Subcutaneous abdominal adipose tissue (tissue), 5 donors: ENCODE results near the gene BSDC1.
"Not testable (repeated sequence)": the region's sequence is repeated elsewhere in the genome, so short reads cannot be mapped to it uniquely, and the experiment has no call there.

Source experiments
- H3K27ac ChIP-seq: one replicate; pipeline ENCODE4 v1.7.0; 2013; ENCODE audit warnings: low read depth, mild to moderate bottlenecking, inconsistent platforms, low read length, moderate library complexity
- H3K27me3 ChIP-seq, 5 donors: one replicate each; pipeline ENCODE4 v1.7.0; 2013; ENCODE audit warnings: low read length in 5 of 5, inconsistent platforms in 1 of 5; ENCODE audit not compliant: control insufficient read depth in 5 of 5, insufficient read depth in 4 of 5
- H3K36me3 ChIP-seq, 5 donors: one replicate each; pipeline ENCODE4 v1.7.0; 2013; ENCODE audit warnings: low read length in 5 of 5; ENCODE audit not compliant: control insufficient read depth in 5 of 5, insufficient read depth in 5 of 5
- H3K4me1 ChIP-seq, 5 donors: one replicate each; pipeline ENCODE4 v1.7.0; 2013; ENCODE audit warnings: low read length in 5 of 5, mild to moderate bottlenecking in 3 of 5, moderate library complexity in 1 of 5; ENCODE audit not compliant: control insufficient read depth in 5 of 5, insufficient read depth in 5 of 5
- H3K4me3 ChIP-seq, 5 donors: one replicate each; pipeline ENCODE4 v1.7.0; 2013; ENCODE audit warnings: low read length in 5 of 5, low read depth in 1 of 5
- H3K9ac ChIP-seq, 5 donors: one replicate each; pipeline ENCODE4 v1.7.0; 2013; ENCODE audit warnings: low read length in 5 of 5, mild to moderate bottlenecking in 4 of 5, moderate library complexity in 3 of 5
- H3K9me3 ChIP-seq, 5 donors: one replicate each; pipeline ENCODE4 v1.7.0; 2013; ENCODE audit warnings: low read length in 5 of 5; ENCODE audit not compliant: control insufficient read depth in 5 of 5
- donor health status: healthy.
- donor health status: healthy.
- donor health status: healthy.
- donor health status: healthy.
- donor health status: healthy.

The BSDC1 gene

GRCh38 chr1:32394141-32394889 lies at the start of gene BSDC1:
Gene BSDC1 (minus strand): TSS chr1:32394441. CDS start chr1:32394414, 27 bp downstream.
- H3K9me3 ChIP-seq, result no peaks in the 10 kb centered on the region
- peak within 1 kb of the TSS; percentile 89 to 97 (median 97) for H3K9ac ChIP-seq
- H3K4me3 ChIP-seq, result peak within 1 kb of the TSS; percentile 81 to 99 (median 97)
- peak within 1 kb of the TSS; percentile 96 for H3K27ac ChIP-seq
- peaks cover 13 to 34% (median 25%) of the 10 kb centered on the region in 5 donors for H3K4me1 ChIP-seq
- H3K27me3 ChIP-seq, result no peaks in the 10 kb centered on the region
- H3K36me3 ChIP-seq, result peaks cover 13 to 29% (median 24%) of the 10 kb centered on the region in 5 donors

DNA sequence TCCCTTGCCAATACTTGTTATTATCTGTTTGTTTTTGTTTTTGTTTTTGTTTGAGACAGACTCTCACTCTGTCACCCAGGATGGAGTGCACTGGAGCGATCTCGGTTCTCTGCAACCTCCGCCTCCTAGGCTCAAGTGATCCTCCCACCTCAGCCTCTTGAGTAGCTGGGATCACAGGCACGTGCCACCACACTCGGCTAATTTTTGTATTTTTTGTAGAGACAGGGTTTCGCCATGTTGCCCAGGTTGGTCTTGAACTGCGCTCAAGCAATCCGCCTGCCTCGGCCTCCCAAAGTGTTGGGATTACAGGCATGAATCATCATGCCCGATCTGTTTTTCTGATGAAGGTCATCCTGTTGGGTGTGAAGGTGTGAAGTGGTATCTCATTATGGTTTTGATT lies 47.2 kb upstream of the BSDC1 start:
- H3K4me3 ChIP-seq, H3K27ac ChIP-seq, H3K9me3 ChIP-seq, H3K4me1 ChIP-seq, H3K36me3 ChIP-seq, H3K9ac ChIP-seq, H3K27me3 ChIP-seq: not testable (repeated sequence)

GRCh38 chr1:32438777-32439176 lies 44.5 kb upstream of the BSDC1 start:
- not testable (repeated sequence) for H3K36me3 ChIP-seq, H3K4me3 ChIP-seq, H3K27me3 ChIP-seq, H3K27ac ChIP-seq, H3K4me1 ChIP-seq, H3K9me3 ChIP-seq, H3K9ac ChIP-seq

- peaks cover 0 to 6% (median 3%) of the 10 kb centered on the region in 5 donors for H3K9me3 ChIP-seq
Measured at GRCh38 chr1:32438136-32438535, 43.9 kb upstream of the BSDC1 start.

DNA sequence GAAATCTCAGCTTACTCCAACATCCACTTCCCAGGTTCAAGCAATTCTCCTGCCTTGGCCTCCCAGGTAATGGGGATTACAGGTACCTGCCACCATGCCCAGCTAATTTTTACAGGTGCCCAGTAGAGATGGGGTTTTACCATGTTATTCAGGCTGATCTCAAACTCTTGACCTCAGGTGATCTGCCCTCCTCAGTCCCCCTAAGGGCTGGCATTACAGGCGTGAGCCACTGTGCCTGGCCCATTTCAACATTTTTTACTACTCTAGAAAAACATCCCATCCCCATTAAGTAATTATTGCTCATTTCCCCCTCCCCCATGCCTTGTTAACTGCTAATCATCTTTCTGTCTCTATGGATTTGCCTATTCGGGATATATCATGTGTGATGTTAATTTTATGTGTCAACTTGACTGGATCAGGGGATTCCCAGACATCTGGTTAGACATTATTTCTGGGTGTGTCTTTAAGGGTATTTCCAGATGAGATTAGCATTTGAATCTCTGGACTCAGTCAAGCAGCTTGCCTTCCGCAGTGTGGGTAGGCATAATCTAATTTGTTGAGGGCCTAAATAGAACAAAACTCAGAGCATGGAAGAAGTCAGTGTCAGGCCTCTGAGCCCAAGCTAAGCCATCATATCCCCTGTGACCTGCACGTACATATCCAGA lies 37.6 kb upstream of the BSDC1 start:
- Histone ChIP-seq H3K9me3 (no peaks in the 10 kb centered on the region), H3K36me3 (no peaks in the 10 kb centered on the region)

More at GRCh38 chr1:32438136-32438535, 43.9 kb upstream of the BSDC1 start:
- H3K4me1 ChIP-seq, result no peaks in the 10 kb centered on the region
- H3K36me3 ChIP-seq, result no peaks in the 10 kb centered on the region
- H3K4me3 ChIP-seq, result no peak overlapping the region
- no peak overlapping the region for H3K27ac ChIP-seq
- H3K9ac ChIP-seq, result no peak overlapping the region
- peaks cover 0 to 8% (median 3%) of the 10 kb centered on the region in 5 donors for H3K27me3 ChIP-seq

DNA sequence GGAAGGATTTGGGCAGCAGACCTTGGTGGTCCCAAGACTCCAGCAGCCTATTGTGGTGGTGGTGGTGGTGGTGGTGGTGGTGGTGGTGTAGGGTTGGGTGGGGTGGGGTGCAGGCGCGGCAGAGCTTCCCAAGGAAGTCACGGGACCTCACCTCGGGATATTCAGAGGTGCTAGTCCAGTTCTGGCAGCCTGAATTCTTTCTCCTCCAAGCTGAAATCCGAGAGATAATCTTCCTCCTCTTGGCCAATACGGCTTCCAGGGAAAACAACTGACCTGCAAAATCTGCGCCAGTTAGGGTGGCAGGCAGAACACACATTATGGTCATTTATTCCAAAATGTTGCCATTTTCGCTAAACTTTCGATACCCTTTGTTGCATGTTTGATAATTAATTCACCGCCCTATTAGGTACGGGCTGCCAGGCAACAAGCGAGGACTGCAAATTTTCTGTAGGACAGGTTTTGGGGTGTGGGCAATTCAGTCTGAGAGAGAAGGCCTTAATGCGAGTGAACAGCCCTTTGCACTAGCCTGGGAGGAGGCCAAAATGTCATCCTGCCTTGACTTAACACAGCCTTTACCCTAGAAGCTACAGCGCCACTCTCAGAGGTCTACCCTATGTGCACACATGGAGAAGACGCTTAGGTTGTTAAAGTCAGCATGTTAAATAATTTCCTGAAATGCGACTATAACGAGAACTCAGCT lies 33.2 kb upstream of the BSDC1 start:
- Histone ChIP-seq H3K9ac (no peak overlapping the region), H3K27me3 (peaks cover 9 to 40% (median 15%) of the 10 kb centered on the region in 5 donors), H3K4me1 (peaks cover 0 to 8% (median 8%) of the 10 kb centered on the region in 5 donors), H3K4me3 (peak overlapping the region in 1 of 5 donors; percentile 42), H3K9me3 (no peaks in the 10 kb centered on the region), H3K36me3 (no peaks in the 10 kb centered on the region), H3K27ac (no peak overlapping the region)

More for the DNA sequence above, 37.6 kb upstream of the BSDC1 start:
- H3K27me3 ChIP-seq, result peaks cover under 1 to 19% (median 2%) of the 10 kb centered on the region in 5 donors
- H3K27ac ChIP-seq, result no peak overlapping the region
- H3K9ac ChIP-seq, result no peak overlapping the region
- peaks cover 0 to 2% (median 2%) of the 10 kb centered on the region in 5 donors for H3K4me1 ChIP-seq
- no peak overlapping the region for H3K4me3 ChIP-seq

DNA sequence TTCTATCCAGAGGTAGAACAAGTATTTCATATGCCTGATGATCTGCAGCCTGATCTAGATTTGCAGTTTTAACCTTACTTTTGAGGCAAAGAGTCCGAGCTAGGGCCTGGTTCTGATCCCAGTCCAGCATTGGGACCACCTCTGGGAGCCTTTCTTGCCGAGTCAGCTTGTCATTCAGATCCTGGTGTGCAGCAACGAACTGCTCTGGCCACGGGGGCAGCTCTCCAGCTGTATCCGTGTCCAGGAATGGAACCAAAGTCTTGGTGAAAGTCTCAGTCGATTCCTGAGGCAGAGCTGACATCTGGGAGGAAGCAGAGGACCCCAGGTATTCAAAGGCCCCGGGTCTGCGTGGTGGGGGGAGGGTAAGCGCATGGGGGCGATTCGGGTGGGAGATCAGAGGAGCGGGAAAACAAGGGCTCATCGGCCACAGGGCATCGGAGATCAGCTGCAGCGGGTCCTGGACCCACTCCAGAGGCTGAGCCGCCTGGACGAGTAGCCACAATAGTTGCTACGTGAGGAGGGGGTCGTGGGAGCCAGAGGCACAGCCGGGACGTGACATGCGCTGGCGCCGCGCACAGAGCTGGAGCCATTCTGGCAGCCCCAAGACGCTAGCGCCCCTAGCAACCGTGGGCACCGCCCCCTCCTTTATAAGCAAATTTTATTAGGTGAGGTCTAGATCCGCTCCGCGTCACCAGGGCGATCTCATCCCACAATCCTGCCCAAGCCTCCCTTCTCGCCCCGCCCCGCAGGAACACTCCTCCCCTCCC lies 32.4 kb upstream of the BSDC1 start:
- H3K9ac ChIP-seq, result peak overlapping the region in 1 of 5 donors; percentile 56

DNA sequence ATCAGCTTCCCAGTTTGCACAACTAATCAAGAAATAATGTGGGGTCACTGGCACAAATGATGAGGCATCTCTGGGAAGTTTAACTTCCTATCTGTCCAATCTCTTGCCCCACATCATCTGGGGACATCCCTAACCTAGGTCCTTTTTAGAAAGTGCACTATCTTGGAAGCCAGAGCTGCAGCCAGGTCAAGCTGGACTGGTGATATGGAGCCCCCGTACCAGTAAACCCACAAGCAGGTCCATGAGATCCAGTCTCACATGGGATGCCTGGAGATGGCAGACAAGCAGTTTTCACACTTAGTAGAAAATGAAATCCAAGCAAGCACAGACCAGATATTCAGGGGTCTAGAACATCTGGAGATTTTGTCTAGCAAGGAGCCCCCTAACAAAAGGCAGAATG lies 27.5 kb upstream of the BSDC1 start:
- Histone ChIP-seq H3K27ac (no peak overlapping the region), H3K27me3 (peaks cover 7 to 21% (median 14%) of the 10 kb centered on the region in 5 donors), H3K9ac (no peak overlapping the region), H3K4me3 (no peak overlapping the region), H3K36me3 (no peaks in the 10 kb centered on the region), H3K9me3 (peaks cover 0 to 15% (median 4%) of the 10 kb centered on the region in 5 donors), H3K4me1 (peaks cover 0 to 5% (median 5%) of the 10 kb centered on the region in 5 donors)

More for the DNA sequence above, 32.4 kb upstream of the BSDC1 start:
- H3K9me3 ChIP-seq, result no peaks in the 10 kb centered on the region
- H3K27me3 ChIP-seq, result peaks cover 9 to 37% (median 15%) of the 10 kb centered on the region in 5 donors
- H3K4me1 ChIP-seq, result peaks cover 0 to 8% (median 8%) of the 10 kb centered on the region in 5 donors
- peak overlapping the region in 4 of 5 donors; percentile 11 to 42 (median 35) for H3K4me3 ChIP-seq
- H3K36me3 ChIP-seq, result no peaks in the 10 kb centered on the region
- no peak overlapping the region for H3K27ac ChIP-seq

GRCh38 chr1:32414186-32414886 lies 20.1 kb upstream of the BSDC1 start:
- Histone ChIP-seq H3K36me3 (no peaks in the 10 kb centered on the region), H3K9me3 (peaks cover 0 to 15% (median 7%) of the 10 kb centered on the region in 5 donors), H3K4me1 (no peaks in the 10 kb centered on the region), H3K27me3 (peaks cover 0 to 6% (median 0%) of the 10 kb centered on the region in 5 donors), H3K27ac (no peak overlapping the region), H3K9ac (no peak overlapping the region), H3K4me3 (no peak overlapping the region)
